Ureter (tissue), 1 donor: ENCODE measurements around the gene GREB1L. TPM values are rescaled to one million over a fixed set of nuclear protein-coding genes. Genes with fewer than 3 reads are reported as not detected.

Experiments used
- DNase-seq: peaks from one replicate; pipeline ENCODE4 v3.0.0-alpha.2; 2020; ENCODE audit warnings: low spot score
- total RNA-seq: library from RNA; stranded (reverse); gene quantifications from one replicate; pipeline ENCODE4 v1.2.4, GENCODE V29; 2023
- donor health status: DM: yes; HTN: yes; CAD: no.

Gene GREB1L
- total RNA-seq, 1 donor from 2014 or later, result 0.05 TPM

DNA sequence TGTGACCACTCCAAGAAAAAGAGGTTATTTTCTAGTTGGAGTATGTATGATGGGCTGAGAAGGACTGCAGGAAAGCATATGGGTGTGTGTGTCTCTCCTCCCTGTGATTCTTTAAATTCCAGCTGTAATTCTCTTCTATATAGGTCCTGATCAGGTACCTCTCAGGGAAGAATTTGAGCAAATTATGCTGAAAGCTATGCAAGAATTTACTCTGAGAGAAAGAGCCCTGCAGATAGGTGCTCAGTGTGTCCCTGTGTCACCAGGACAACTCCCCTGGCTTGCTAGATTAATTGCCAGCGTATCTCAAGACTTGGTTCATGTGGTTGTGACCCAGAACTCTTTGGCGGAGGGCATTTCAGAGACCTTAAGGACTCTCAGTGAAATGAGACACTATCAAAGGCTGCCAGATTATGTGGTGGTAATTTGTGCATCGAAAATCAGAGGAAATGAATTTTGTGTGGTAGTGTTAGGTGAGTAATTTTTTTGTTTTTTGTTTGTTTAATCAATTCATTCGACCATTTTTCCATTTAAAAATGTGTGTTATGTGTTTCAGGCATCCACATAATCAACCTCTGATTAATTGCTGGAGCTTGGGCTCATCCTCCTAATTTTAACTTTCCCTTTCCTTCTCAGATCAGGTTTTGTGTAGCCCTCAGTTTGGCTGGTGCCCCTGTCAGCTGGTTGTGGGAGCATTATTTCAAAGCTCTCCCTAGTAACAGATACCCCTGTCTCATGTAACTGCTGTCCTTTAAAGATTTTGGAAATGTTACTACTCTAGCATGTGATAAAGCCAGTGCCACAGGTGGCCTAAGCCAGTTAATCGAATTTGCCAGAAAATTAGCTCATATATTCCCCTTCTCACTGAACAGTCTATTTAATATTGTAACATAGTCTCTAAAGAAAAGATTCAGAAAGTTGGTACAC, 207.6 kb downstream of the GREB1L start:
- no peak for DNase-seq

DNA sequence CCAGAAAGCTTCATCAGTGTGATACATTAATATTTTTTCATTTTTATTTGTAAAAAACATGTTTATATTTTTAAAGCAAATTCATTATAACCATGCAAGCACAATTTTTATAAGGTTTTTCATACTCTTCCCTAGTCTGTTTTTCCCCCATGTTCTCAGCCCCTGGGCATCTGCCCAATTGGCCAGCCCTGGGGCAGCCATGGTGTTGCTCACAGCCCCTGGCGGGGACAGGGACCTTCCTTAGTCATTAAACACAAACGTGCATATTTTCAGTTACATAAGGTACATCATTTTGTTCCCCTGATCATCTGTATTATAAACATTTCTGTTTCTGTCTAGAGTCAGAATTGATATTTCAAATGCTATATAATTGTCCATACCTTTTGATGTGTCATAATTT, 208.5 kb downstream of the GREB1L start:
- no peak for DNase-seq

DNA sequence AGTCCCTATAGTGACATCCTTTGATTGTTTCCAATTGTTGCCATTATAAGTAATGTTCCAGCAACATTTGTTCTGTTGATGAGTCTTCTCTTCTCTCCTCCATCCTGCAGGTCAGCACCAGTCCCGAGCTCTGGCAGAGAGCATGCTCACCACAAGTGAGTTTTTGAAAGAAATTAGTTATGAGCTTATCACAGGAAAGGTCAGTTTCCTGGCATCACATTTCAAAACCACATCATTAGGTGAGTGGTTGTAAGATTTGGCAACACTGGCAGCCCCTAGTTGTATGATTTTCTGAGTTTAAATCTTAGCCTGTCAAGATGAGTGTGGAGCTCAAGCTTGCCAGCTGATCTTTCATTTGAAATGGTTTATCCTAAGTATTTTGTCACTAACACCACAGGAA, 208.9 kb downstream of the GREB1L start:
- no peak for DNase-seq

DNA sequence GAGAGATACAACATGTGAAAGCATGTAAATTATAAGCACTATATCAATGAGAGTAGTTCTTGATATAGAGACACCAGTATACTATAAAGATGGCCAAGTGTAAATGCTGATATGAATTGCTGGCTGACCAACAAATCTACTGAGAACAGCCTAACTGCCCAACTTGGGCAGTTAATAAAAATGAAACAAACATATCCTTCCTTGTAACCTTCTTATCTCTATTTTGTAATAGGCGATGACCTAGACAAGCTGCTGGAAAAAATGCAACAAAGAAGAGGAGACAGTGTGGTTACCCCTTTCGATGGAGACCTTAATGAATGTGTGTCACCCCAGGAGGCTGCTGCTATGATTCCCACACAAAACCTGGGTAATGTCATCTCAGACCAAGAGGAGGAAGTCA, 209.8 kb downstream of the GREB1L start:
- no peak for DNase-seq

DNA sequence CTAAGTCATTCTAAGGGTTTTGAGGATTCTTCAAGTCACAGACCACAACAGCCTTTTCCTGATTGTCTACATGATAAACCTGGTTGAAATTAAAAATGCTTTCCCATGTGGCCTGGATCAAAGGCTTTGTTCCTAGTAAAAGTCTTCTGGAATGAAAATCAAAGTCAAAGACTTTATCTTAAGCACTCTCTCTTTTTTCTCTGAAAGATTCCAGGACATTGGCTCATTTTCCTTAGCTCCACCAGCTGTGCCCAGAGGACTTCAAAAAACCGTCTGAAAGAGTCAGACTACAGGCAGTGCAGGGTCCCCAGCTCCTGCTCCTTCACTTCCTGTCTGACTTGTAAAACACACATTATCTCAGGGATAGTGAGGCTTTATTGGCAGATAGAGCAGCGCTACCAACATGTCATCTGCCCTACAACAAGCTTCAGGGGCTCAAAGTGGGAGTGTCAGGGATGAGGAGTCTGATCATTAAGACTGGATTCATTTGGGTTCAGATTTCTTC, 210.3 kb downstream of the GREB1L start:
- no peak for DNase-seq

DNA sequence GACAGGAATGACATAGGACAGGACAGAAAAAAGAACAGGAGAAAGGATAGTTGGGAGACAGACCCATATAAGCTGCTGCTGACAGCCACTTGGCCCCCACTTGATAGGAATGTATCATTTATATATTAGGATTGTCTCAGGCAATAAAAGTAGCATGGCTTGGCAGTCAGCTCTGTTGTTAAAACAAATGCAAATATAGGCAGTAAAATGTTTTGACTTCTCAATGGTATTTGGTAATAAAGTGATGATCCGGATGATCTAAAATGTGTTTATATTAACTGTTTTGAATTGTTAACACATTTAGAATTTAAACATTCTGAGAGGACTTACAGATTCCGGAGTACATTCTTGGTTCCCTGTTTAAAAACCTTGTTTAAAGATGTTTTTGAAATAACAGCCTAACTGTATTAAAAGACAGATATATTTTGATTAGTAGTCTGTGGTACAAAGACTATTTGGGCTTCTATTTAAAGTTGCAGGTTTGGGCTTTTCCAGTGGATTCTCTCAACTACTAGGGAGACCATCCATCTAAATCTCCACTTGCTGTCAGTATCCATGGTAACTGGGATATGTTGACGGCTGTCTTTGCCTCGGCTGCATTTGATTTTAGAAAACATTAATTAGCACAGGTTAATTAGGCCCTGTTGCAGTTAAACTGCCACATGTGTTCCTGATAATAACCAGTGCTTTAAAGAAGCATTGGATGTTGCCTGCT, 210.9 kb downstream of the GREB1L start:
- no peak for DNase-seq

DNA sequence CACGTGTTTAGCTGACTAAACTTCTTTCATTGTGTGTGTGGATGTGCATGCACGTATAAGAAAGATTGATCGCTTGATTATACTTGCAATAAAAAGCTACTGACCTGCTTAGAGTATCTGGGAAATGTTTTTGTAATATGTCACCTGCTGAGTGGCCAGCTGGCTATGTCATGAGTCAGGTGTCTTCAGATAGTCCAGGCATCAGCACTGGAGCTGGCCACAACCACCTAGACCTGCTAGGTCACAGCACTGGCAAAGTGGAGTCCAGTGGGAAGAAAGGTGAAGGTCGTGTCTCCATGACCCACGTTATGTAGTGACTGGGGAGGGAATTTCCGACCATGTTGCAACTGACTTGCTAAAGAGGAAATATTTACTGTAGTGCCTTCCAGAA, 211.5 kb downstream of the GREB1L start:
- no peak for DNase-seq

GRCh38 chr18:21454725-21455124, 212.7 kb downstream of the GREB1L start:
- no peak for DNase-seq

DNA sequence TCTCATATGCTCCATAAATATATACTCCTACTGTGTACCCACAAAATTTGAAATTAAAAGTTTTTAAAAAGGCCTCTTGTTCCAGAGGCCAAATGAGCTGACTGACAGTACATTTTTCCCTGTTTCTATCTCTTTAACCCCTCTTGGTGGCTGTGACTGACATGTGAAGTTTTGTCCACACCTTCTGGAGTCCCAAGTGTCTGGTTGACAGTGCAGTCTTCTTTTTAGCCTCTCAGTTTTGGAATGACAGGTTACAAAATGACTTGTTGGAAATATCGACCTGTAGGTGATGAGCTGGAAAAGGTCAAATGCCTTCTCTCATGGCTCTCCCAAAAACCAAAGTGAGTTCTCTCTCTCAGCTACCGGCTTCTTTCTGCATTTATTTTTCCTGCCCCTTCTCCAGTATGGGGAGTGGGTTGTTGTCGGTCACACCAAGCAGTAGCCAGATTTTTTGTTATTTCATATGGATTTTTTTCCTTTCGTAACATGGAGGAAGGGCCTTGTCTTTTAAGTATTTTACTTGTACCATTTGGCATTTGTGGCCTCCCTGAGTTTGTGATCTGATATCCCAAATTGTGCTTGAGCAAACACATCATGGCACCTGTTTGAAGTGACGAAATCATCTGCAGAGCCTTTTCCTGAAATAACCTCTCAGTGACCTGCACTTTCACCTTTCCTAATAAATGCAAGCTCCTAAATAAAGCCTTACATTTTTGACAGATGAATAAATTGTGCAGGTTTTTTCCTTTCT, 214.6 kb downstream of the GREB1L start:
- no peak for DNase-seq

DNA sequence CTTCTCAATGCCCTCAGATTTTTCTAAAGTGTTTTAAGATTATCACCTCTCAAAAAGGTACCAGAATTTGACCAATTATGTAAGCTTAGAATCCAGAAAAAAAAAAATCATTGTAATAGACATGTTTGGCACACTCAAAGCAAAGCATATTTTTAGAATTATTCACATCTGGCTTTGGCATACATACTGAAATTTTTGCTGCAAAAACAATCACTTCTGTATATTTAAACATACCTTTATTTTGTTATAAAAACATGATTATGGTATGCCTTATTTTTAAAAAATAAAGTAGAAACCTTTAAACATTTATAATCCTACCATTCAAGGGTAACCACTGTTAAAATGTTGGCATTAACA, 215.1 kb downstream of the GREB1L start:
- DNase-seq, result no peak

- DNase-seq, result no peak
Observed at GRCh38 chr18:21458310-21458709, 216.3 kb downstream of the GREB1L start.

- no peak for DNase-seq
Observed at GRCh38 chr18:21458788-21459187, 216.8 kb downstream of the GREB1L start.

- DNase-seq, result no peak
Observed at GRCh38 chr18:21459706-21460286, 217.8 kb downstream of the GREB1L start.

DNA sequence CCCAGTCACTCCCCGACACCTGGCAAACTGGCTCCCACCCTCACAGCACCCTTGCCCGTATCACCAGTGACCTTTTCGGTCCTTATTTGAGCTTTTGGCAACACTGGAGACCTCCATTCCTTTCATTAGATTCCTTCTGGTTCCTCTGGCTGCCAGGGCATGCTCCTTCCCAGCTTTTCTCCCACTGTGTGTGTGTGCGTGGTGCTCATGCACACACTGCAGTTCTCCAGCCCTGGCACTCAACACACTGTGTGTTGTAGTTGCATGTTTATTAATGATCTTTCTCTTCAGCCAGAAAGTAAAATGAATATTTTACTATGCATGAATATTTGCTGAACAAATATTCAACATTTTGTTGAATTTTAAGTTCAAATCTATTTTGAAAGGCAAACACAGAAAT, 219.4 kb downstream of the GREB1L start:
- DNase-seq, result no peak

GRCh38 chr18:21463718-21464117, 221.7 kb downstream of the GREB1L start:
- DNase-seq, result no peak

DNA sequence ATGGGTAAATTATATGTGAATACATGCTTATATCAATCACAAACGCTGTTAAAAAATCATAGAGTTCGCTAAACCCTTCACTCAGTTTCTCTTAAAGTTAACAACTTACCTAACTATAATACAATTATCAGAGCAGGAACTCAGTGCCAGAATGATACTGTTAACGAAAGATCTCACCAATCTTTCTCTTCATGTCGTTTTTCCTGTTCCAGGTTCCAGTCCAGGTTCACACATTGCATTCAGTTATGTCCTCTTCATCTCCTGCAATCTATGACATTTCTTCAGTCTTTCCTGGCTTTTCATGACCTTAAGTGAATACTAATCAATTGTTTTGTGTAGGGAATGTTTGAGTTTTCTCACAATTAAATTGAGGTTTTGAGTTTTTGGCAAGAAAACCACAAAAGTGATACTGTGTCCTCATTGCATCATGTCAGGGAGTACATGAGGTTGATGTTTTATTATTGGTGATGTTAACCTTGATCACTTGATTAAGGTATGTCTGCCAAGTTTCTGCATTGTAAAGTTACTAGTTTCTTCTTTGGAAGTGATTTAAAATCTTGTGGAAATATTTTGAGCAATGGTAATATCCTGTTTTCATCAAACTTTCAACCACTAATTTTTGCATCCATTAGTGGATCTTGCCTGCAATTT, 226.6 kb downstream of the GREB1L start:
- no peak for DNase-seq

DNA sequence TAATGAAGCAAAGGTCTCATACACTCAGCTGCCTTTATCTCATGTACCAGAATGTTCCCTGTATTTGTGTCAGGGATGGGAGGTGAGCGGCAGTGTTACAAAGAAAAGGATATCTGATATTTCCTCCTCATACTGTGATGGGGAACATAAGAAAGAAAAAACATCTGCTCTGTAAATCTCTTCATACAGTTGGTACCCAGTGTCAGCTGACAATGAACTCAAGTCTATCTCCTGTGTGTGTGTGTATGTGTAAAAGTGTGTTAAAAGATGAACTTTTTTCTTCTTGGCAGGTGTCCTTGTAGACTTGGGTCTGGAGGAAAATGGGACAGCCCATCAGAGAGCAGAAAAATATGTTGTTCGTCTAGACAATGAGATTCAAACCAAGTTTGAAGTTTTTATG, 230.7 kb downstream of the GREB1L start:
- DNase-seq, result no peak

DNA sequence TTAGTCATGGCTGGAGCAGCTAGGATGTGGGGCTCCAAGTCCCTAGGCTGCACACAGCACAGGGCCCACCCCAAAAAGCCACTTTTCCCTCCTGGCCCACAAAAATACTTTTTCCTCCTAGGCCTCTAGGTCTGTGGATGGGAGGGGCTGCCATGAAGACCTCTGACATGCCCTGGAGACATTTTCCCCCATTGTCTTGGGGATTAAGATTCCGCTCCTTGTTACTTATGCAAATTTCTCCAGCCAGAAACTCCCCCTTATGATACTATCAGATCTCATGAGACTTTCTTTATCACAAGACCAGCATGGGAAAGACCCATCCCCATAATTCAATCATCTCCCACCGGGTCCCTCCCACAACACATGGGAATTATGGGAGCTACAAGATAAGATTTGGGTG, 232.6 kb downstream of the GREB1L start:
- no peak for DNase-seq

DNA sequence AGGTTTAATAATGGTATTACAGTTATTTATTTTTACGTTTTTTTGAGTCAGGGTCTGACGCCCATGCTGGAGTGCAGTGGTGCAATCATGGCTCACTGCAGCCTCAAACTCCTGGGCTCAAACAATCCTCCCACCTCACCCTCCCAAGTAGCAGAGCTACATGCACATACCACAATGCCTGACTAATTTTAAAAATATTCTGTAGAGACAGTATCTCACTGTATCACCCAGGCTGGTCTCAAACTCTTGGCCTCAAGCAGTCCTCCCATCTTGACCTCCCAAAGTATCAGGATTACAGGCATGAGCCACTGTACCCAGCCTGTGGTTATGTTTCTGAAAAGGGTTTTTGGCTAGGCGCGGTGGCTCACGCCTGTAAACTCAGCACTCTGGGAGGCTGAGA, 237.7 kb downstream of the GREB1L start:
- DNase-seq, result no peak

GRCh38 chr18:21481739-21482138, 239.7 kb downstream of the GREB1L start:
- no peak for DNase-seq

- no peak for DNase-seq
Observed at GRCh38 chr18:21483051-21483450, 241.0 kb downstream of the GREB1L start.
